SJSA1 (cell line): ENCODE data around the gene ACTN2. TPM values are rescaled to one million over a fixed set of nuclear protein-coding genes. Genes with fewer than 3 reads are reported as not detected.

Experiments
- DNase-seq, 2 experiments: peaks; one replicate each; pipeline ENCODE4 v3.0.0-alpha.2; 2015 to 2020; ENCODE audit warnings: low spot score in 2 of 2, low read depth in 1 of 2
- H3K27ac ChIP-seq: fragments of 250-450 bp; sonication (Bioruptor Pico); 2 replicates; pipeline ENCODE4 v1.5.1; 2020; ENCODE audit warnings: mild to moderate bottlenecking, moderate library complexity
- H3K27me3 ChIP-seq: fragments of 250-450 bp; sonication (Bioruptor Pico); replicated peaks from 2 replicates; pipeline ENCODE4 v1.5.1; 2020; ENCODE audit warnings: mild to moderate bottlenecking, moderate library complexity
- H3K36me3 ChIP-seq: fragments of 250-450 bp; sonication (Bioruptor Pico); 2 replicates; pipeline ENCODE4 v1.5.1; 2020; ENCODE audit warnings: mild to moderate bottlenecking
- H3K4me1 ChIP-seq: fragments of 250-450 bp; sonication (Bioruptor Pico); replicated peaks from 2 replicates; pipeline ENCODE4 v1.6.1; 2021; ENCODE audit warnings: mild to moderate bottlenecking
- H3K4me3 ChIP-seq: fragments of 250-450 bp; sonication (Bioruptor Pico); 2 replicates; pipeline ENCODE4 v1.5.1; 2020; ENCODE audit warnings: mild to moderate bottlenecking
- H3K9me3 ChIP-seq: fragments of 250-450 bp; sonication (Bioruptor Pico); replicated peaks from 2 replicates; pipeline ENCODE4 v1.5.1; 2020; ENCODE audit warnings: mild to moderate bottlenecking
- total RNA-seq: library from RNA; depleted of rRNA; stranded (reverse); fragments of >200 nt; shearing (Covaris generic); gene quantifications from 2 replicates; pipeline ENCODE4 v1.2.3, GENCODE V29; 2014

ACTN2 gene
- total RNA-seq, 1 experiment from 2014 or later = not detected

DNA sequence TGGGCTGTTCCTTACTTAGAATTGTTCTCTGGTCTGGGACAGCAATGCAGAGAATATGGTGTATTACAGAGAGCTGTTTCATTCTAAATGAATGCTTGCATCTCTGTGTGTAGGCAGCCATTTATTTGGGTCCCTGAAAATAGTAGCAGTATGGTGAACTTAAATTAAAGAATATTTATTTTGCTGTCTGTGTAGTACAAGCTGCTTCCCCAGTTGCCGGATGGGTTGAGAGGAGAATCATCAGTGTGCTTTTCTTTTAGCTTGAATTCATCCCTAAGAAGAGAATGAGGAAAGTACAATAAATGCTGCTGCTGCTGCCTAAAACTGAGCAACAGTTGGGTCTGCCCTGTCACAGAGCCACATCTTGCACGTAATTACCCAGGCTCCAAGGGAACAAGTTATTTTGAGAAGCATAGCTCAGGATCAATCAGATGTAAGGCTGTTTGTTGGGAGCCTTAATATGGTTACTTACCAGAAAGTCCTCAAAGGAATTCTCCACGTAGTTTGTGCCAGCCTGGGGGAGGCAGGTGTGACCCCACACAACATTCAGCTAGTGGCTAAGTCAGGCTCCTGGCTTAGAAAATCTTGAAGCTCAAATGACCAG, 16.6 kb downstream of the ACTN2 start:
- DNase-seq = no peak
- Histone ChIP-seq H3K9me3 (no peaks in the 10 kb centered on the region), H3K4me3 (no peak overlapping the region), H3K27me3 (peaks cover 5% of the 10 kb centered on the region), H3K4me1 (no peaks in the 10 kb centered on the region), H3K36me3 (no peaks in the 10 kb centered on the region), H3K27ac (no peak overlapping the region)

- Histone ChIP-seq H3K27ac (no peak overlapping the region), H3K27me3 (peaks cover 5% of the 10 kb centered on the region; the same call in 1 of the 2 replicates), H3K36me3 (no peaks in the 10 kb centered on the region), H3K9me3 (no peaks in the 10 kb centered on the region), H3K4me3 (no peak overlapping the region), H3K4me1 (no peaks in the 10 kb centered on the region)
- DNase-seq = no peak
Observed at GRCh38 chr1:236705771-236706170, 19.5 kb downstream of the ACTN2 start.

DNA sequence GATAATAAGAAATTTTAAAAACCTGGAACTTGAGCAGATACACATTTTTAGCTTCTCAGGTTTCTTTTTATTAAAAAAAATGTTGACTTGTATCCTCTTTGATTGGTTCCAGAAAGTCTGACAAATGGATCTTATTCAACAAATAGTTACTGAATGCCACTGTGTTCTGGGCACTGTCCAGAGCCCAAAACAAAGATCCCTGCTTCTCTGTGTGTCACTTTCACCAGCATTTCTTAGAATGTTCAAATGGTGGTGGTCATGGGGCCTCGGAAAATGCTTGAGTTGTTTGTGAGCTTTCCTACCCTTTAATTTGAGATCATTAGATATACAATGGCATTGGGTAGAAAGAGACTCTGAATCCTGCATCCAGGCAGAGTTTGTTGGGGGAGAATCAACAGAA, 19.9 kb downstream of the ACTN2 start:
- Histone ChIP-seq H3K27ac (no peak overlapping the region), H3K27me3 (peaks cover 4% of the 10 kb centered on the region; the same call in 1 of the 2 replicates), H3K4me3 (no peak overlapping the region), H3K4me1 (no peaks in the 10 kb centered on the region), H3K36me3 (no peaks in the 10 kb centered on the region), H3K9me3 (no peaks in the 10 kb centered on the region)
- DNase-seq = no peak

- no peaks in the 10 kb centered on the region for H3K4me1 ChIP-seq
- H3K9me3 ChIP-seq = no peaks in the 10 kb centered on the region
- H3K27me3 ChIP-seq = no peaks in the 10 kb centered on the region
- H3K27ac ChIP-seq = no peak overlapping the region
- no peak for DNase-seq
- H3K4me3 ChIP-seq = no peak overlapping the region
- H3K36me3 ChIP-seq = no peaks in the 10 kb centered on the region
Observed at GRCh38 chr1:236710328-236710892, 24.1 kb downstream of the ACTN2 start.

DNA sequence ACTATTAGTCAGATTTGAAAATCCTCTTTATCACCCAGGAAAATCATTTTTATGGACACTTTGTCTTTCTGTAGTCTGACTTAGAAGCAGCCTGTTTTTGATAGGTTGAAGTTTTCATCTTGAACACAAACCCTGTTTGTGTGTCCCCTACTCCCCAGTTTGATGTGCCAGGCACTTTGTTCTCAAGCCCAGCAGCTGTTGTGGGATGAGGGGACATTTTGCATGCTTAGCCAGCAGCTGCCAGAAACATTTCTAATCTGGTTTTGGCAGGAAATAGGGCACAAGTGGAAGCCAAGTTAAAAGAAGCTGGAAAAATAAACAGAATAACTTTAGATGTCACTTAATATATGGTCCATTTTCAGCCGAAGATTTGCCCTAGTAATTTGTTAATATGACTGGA, 29.9 kb downstream of the ACTN2 start:
- no peaks in the 10 kb centered on the region for H3K9me3 ChIP-seq
- H3K4me1 ChIP-seq = no peaks in the 10 kb centered on the region
- H3K27ac ChIP-seq = no peak overlapping the region
- H3K27me3 ChIP-seq = no peaks in the 10 kb centered on the region
- no peaks in the 10 kb centered on the region for H3K36me3 ChIP-seq
- no peak for DNase-seq
- H3K4me3 ChIP-seq = no peak overlapping the region

DNA sequence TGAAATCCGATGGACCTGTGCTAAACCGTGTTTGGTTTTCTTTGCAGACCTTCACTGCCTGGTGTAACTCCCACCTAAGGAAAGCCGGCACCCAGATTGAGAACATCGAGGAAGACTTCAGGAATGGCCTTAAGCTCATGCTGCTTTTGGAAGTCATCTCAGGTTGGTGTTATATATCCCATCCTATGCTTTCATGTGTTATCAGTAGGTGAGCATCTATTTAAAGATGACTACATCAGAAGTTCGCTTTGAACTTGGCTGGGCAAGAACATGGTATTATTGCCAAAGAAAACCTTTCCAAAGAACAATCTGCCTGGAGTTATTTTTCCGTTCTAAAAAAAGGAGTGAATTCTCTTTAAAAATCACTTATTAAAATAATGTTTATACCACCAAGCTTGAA, 31.5 kb downstream of the ACTN2 start:
- Histone ChIP-seq H3K4me3 (no peak overlapping the region), H3K9me3 (no peaks in the 10 kb centered on the region), H3K4me1 (no peaks in the 10 kb centered on the region), H3K36me3 (no peaks in the 10 kb centered on the region), H3K27me3 (no peaks in the 10 kb centered on the region), H3K27ac (no peak overlapping the region)
- DNase-seq = no peak

GRCh38 chr1:236718328-236718727, 32.0 kb downstream of the ACTN2 start:
- Histone ChIP-seq H3K27me3 (no peaks in the 10 kb centered on the region), H3K9me3 (no peaks in the 10 kb centered on the region), H3K4me3 (no peak overlapping the region), H3K27ac (no peak overlapping the region), H3K36me3 (no peaks in the 10 kb centered on the region), H3K4me1 (no peaks in the 10 kb centered on the region)
- DNase-seq = no peak

DNA sequence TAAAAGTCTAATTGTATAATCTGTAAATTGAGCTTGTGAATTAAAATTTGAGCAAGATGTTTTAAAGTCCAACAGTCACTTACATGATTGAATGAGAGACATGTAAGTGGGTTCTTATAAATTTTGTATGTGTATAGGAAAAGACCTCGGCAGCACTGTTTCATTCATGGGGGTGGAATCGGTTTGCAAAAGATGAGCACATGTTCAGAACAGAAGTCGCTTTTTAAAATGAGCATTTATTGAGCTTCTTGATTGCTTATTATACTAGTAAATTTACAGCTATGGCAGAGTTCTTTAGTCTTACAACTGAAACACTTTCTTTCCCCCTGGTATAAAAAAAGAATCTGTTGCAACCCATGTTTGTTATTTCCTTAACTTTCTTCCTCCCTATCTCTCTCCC, 33.9 kb downstream of the ACTN2 start:
- Histone ChIP-seq H3K4me3 (no peak overlapping the region), H3K4me1 (no peaks in the 10 kb centered on the region), H3K27ac (no peak overlapping the region), H3K36me3 (no peaks in the 10 kb centered on the region), H3K9me3 (no peaks in the 10 kb centered on the region), H3K27me3 (no peaks in the 10 kb centered on the region)
- no peak for DNase-seq

DNA sequence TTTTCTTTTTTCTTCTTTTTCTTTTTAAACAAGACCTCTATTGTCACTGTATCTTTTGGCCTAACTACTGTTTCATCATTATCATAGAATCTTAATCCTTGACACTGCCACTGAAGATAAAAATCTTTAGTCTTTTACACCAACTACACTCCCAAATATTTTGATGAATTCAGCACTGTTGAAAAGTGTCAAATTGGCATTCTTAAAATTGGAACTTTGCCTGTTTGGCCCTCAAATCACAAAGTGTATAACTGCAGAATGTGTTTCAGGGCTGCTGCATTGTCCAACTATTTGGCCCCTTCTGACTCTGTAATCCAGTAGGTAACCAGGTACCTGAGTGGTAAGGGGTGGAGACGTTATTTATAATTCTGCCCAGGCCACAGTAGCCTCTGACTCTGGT, 34.3 kb downstream of the ACTN2 start:
- no peaks in the 10 kb centered on the region for H3K36me3 ChIP-seq
- no peak overlapping the region for H3K27ac ChIP-seq
- no peak overlapping the region for H3K4me3 ChIP-seq
- no peak for DNase-seq
- H3K27me3 ChIP-seq = no peaks in the 10 kb centered on the region
- H3K4me1 ChIP-seq = no peaks in the 10 kb centered on the region
- H3K9me3 ChIP-seq = no peaks in the 10 kb centered on the region

DNA sequence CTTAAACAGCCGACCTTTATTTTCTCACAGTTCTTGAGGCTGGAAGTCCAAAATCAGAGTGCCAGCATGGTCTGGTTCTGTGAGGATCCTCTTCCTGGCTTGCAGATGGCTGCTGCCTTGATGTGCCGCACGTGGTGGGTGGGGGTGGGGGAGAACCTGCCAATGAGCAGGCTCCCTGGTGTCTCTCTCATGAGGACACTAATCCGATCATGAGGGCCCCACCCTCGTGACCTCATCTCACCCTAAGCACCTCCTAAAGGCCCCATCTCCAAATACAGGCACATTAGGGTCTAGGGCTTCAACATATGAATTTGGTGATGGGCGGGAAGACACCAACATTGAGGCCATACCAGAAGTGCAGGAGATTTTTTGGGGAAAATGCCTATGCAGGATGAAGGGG, 37.8 kb downstream of the ACTN2 start:
- no peaks in the 10 kb centered on the region for H3K36me3 ChIP-seq
- H3K27me3 ChIP-seq = no peaks in the 10 kb centered on the region
- H3K4me1 ChIP-seq = no peaks in the 10 kb centered on the region
- H3K4me3 ChIP-seq = no peak overlapping the region
- no peaks in the 10 kb centered on the region for H3K9me3 ChIP-seq
- DNase-seq = no peak
- no peak overlapping the region for H3K27ac ChIP-seq

DNA sequence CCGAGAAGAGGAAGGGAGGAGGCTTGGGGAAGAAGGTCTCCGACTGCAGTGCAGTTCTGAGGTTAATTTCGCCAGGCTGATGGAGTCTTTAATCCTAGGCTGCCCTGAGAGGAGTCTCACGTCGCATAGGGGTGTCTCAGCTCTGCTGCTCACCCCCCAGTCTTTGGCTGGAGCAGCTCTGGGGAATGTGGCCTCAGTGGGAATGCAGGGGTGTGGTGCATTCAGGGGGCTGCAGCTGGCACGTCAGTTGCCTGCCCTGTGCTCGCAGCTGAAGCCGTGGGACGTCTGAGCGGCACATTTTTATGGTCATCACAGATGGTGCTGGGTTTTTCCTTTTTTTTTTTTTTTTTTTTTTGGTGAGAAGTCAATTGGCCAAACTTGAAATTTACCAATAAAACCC, 38.2 kb downstream of the ACTN2 start:
- Histone ChIP-seq H3K27ac (no peak overlapping the region), H3K4me3 (no peak overlapping the region), H3K36me3 (no peaks in the 10 kb centered on the region), H3K4me1 (no peaks in the 10 kb centered on the region), H3K27me3 (no peaks in the 10 kb centered on the region), H3K9me3 (no peaks in the 10 kb centered on the region)
- DNase-seq = no peak

GRCh38 chr1:236725668-236726067, 39.4 kb downstream of the ACTN2 start:
- H3K4me3 ChIP-seq = no peak overlapping the region
- no peak overlapping the region for H3K27ac ChIP-seq
- no peaks in the 10 kb centered on the region for H3K4me1 ChIP-seq
- H3K36me3 ChIP-seq = no peaks in the 10 kb centered on the region
- no peaks in the 10 kb centered on the region for H3K27me3 ChIP-seq
- no peaks in the 10 kb centered on the region for H3K9me3 ChIP-seq
- DNase-seq = no peak

DNA sequence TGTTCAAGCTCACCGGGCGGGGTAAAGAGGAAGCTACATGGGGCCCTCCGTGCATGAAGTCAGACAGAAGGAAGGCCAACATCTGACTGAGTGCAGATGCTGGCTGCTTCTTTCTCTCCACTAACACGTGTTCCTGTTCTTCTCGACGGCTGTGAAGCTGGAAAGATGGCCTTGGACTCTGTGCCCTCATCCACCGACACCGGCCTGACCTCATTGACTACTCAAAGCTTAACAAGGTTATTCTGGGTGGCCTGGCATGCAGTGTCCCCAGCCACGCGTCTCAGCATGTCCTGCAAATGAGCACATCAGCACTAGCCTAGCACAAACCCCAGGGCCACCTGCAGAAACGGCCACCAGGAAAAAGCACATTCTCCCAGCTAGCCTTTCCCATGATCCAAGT, 41.2 kb downstream of the ACTN2 start:
- no peaks in the 10 kb centered on the region for H3K4me1 ChIP-seq
- no peaks in the 10 kb centered on the region for H3K9me3 ChIP-seq
- no peaks in the 10 kb centered on the region for H3K27me3 ChIP-seq
- DNase-seq = no peak
- H3K36me3 ChIP-seq = no peaks in the 10 kb centered on the region
- no peak overlapping the region for H3K27ac ChIP-seq
- H3K4me3 ChIP-seq = no peak overlapping the region

GRCh38 chr1:236728752-236729151, 42.5 kb downstream of the ACTN2 start:
- Histone ChIP-seq H3K36me3 (no peaks in the 10 kb centered on the region), H3K9me3 (no peaks in the 10 kb centered on the region), H3K27ac (no peak overlapping the region), H3K27me3 (no peaks in the 10 kb centered on the region), H3K4me1 (no peaks in the 10 kb centered on the region), H3K4me3 (no peak overlapping the region)
- no peak for DNase-seq

- Histone ChIP-seq H3K4me3 (no peak overlapping the region), H3K36me3 (no peaks in the 10 kb centered on the region), H3K4me1 (no peaks in the 10 kb centered on the region), H3K9me3 (no peaks in the 10 kb centered on the region), H3K27me3 (no peaks in the 10 kb centered on the region), H3K27ac (no peak overlapping the region)
- no peak for DNase-seq
Observed at GRCh38 chr1:236733653-236734052, 47.4 kb downstream of the ACTN2 start.
